CD4-positive, alpha-beta T cell treated with Interleukin-10 for 1 hour (primary cell): ENCODE results near the gene SFXN2.
"Not testable (repeated sequence)": the region's sequence is repeated elsewhere in the genome, so short reads cannot be mapped to it uniquely, and the experiment has no call there.

Experiments
- DNase-seq: peaks from one replicate; pipeline ENCODE4 v3.0.0-alpha.2; 2020

The SFXN2 gene

GRCh38 chr10:102714621-102715455 lies at the start of gene SFXN2:
Gene SFXN2, plus strand, starts transcription at chr10:102714636. Its CDS starts 12,001 bp downstream, at chr10:102726637.
- DNase-seq = peak; percentile 48

GRCh38 chr10:102665904-102666509 lies 48.4 kb upstream of the SFXN2 start:
- no peak for DNase-seq

- DNase-seq = not testable (repeated sequence)
Measured at GRCh38 chr10:102667411-102667810, 47.0 kb upstream of the SFXN2 start.

GRCh38 chr10:102668326-102669107 lies 45.9 kb upstream of the SFXN2 start:
- no peak for DNase-seq

GRCh38 chr10:102669206-102670064 lies 45.0 kb upstream of the SFXN2 start:
- no peak for DNase-seq

GRCh38 chr10:102670065-102670670 lies 44.3 kb upstream of the SFXN2 start:
- no peak for DNase-seq

- no peak for DNase-seq
Measured at GRCh38 chr10:102670871-102671434, 43.5 kb upstream of the SFXN2 start.

GRCh38 chr10:102673236-102673818 lies 41.1 kb upstream of the SFXN2 start:
- no peak for DNase-seq

GRCh38 chr10:102673819-102674511 lies 40.5 kb upstream of the SFXN2 start:
- DNase-seq = peak; percentile 85

- DNase-seq = peak; percentile 47
Measured at GRCh38 chr10:102674566-102674965, 39.9 kb upstream of the SFXN2 start.

- DNase-seq = no peak
Measured at GRCh38 chr10:102675011-102675665, 39.3 kb upstream of the SFXN2 start.

GRCh38 chr10:102675666-102676533 lies 38.5 kb upstream of the SFXN2 start:
- no peak for DNase-seq

GRCh38 chr10:102676534-102677315 lies 37.7 kb upstream of the SFXN2 start:
- DNase-seq = no peak

GRCh38 chr10:102677331-102678067 lies 36.9 kb upstream of the SFXN2 start:
- no peak for DNase-seq

- no peak for DNase-seq
Measured at GRCh38 chr10:102678068-102678400, 36.4 kb upstream of the SFXN2 start.

GRCh38 chr10:102678842-102679289 lies 35.6 kb upstream of the SFXN2 start:
- peak; percentile 24 for DNase-seq

- no peak for DNase-seq
Measured at GRCh38 chr10:102679596-102679995, 34.8 kb upstream of the SFXN2 start.

- DNase-seq = no peak
Measured at GRCh38 chr10:102681696-102682095, 32.7 kb upstream of the SFXN2 start.
